ENCODE data around the gene SEPTIN5.
"Not testable (repeated sequence)": the region's sequence is repeated elsewhere in the genome, so short reads cannot be mapped to it uniquely, and the experiment has no call there.

GRCh38 chr22:19726064-19726788 is 11.9 kb downstream of the SEPTIN5 start:
- not testable (repeated sequence) for TF ChIP-seq CTCF (conservative IDR thresholded peaks at IDR 0.05; ENCODE audit: low read length); EZH2phosphoT487 (IDR thresholded peaks at IDR 0.05; ENCODE audit: borderline replicate concordance, low read depth, low read length)
